NCI-H1436 treated with DMSO at 0.1 percent for 48 hours (cell line): ENCODE data around the gene BEND6.
A peak's percentile ranks its signal among the peaks of the same experiment; 100 is the strongest.
"Not testable (repeated sequence)": the region's sequence is repeated elsewhere in the genome, so short reads cannot be mapped to it uniquely, and the experiment has no call there.

Experiments
- DNase-seq: peaks from one replicate; lab custom pipeline; 2025; lab: John Stamatoyannopoulos, UW

Gene BEND6

GRCh38 chr6:57035549-57035948 lies 80.6 kb downstream of the BEND6 start:
- no peak for DNase-seq

GRCh38 chr6:57038906-57039305 lies 84.0 kb downstream of the BEND6 start:
- DNase-seq: no peak

GRCh38 chr6:57040011-57040410 lies 85.1 kb downstream of the BEND6 start:
- DNase-seq: no peak

GRCh38 chr6:57044061-57044460 lies 89.2 kb downstream of the BEND6 start:
- not testable (repeated sequence) for DNase-seq

GRCh38 chr6:57044568-57044967 lies 89.7 kb downstream of the BEND6 start:
- DNase-seq: no peak

- peak; percentile 67 for DNase-seq
These were observed 91.7 kb downstream of the BEND6 start, which contains the start of gene KIAA1586 for GRCh38 chr6:57046332-57047256. Gene KIAA1586, plus strand, starts transcription at chr6:57046693. Its CDS starts 63 bp downstream, at chr6:57046756.

- DNase-seq: not testable (repeated sequence)
These were observed 92.3 kb downstream of the BEND6 start for GRCh38 chr6:57047257-57047585.

GRCh38 chr6:57047859-57048258 lies 93.0 kb downstream of the BEND6 start:
- not testable (repeated sequence) for DNase-seq

- DNase-seq: no peak
These were observed 93.7 kb downstream of the BEND6 start for GRCh38 chr6:57048577-57048976.

GRCh38 chr6:57063847-57064246 lies 108.9 kb downstream of the BEND6 start:
- DNase-seq: no peak

GRCh38 chr6:57064809-57065208 lies 109.9 kb downstream of the BEND6 start:
- no peak for DNase-seq

- DNase-seq: no peak
These were observed 113.2 kb downstream of the BEND6 start for GRCh38 chr6:57068061-57068460.

GRCh38 chr6:57069228-57069627 lies 114.3 kb downstream of the BEND6 start:
- no peak for DNase-seq

- DNase-seq: no peak
These were observed 115.0 kb downstream of the BEND6 start for GRCh38 chr6:57069920-57070331.

- DNase-seq: no peak
These were observed 117.2 kb downstream of the BEND6 start for GRCh38 chr6:57072108-57072507.

- DNase-seq: no peak
These were observed 119.5 kb downstream of the BEND6 start for GRCh38 chr6:57074383-57074782.

GRCh38 chr6:57075092-57075491 lies 120.2 kb downstream of the BEND6 start:
- no peak for DNase-seq
